Mucosa of descending colon (tissue), 3 donors: ENCODE data around the gene SLC9A9. TPM values are rescaled to one million over a fixed set of nuclear protein-coding genes. Genes with fewer than 3 reads are reported as not detected.

Experiments used
- ATAC-seq: fragments of 200-7000 bp; cut with Tn5 transposase; one replicate; pipeline ENCODE4 v1.9.1; 2020; ENCODE audit warnings: mild to moderate bottlenecking, moderate library complexity
- DNase-seq, 3 donors: peaks; one replicate each; pipeline ENCODE4 v3.0.0-alpha.2; 2020
- H3K36me3 ChIP-seq: fragments of 200-600 bp; one replicate; pipeline ENCODE4 v1.8.0; 2021; ENCODE audit warnings: low read depth, mild to moderate bottlenecking
- H3K4me1 ChIP-seq: fragments of 200-600 bp; one replicate; pipeline ENCODE4 v1.8.0; 2021; ENCODE audit warnings: low read depth, mild to moderate bottlenecking
- H3K4me3 ChIP-seq: fragments of 200-600 bp; one replicate; pipeline ENCODE4 v1.8.0; 2021; ENCODE audit warnings: mild to moderate bottlenecking
- H3K9me3 ChIP-seq: fragments of 200-600 bp; one replicate; pipeline ENCODE4 v1.8.0; 2021; ENCODE audit warnings: mild to moderate bottlenecking
- CTCF ChIP-seq: fragments of 200-600 bp; IDR thresholded peaks from one replicate; pipeline ENCODE4 v1.8.0; 2022; ENCODE audit warnings: antibody characterized with exemption, mild to moderate bottlenecking
- intact Hi-C, 2 donors: fragments of 100-400 bp; cut with DNase I in 1 of 2; cut with micrococcal nuclease in 1 of 2; formaldehyde crosslinking; loops; one replicate each; pipeline versions ENCODE4 v1.11.0 to v1.11.1; 2022; cut with DNase I, micrococcal nuclease
- total RNA-seq, 3 donors: library from RNA; stranded (reverse); fragmentation: NEBNext Ultra II Directional in 2 of 3; extraction: Animal tissue kit (Norgen Biotek cat#: 25700) in 2 of 3; gene quantifications; one replicate each; pipeline versions ENCODE4 v1.2.1 to v1.2.4, GENCODE V29; 2021 to 2023
- donor health status: DM: no; HTN: no; CAD: no; lungs with moderate emphysema.
- donor health status: DM: no; HTN: no; CAD: no.
- donor health status: DM: no; HTN: yes; CAD: no.

SLC9A9 gene
- total RNA-seq, 3 donors from 2014 or later, result 3.2 to 18.2 (median 6.8) TPM

GRCh38 chr3:143216709-143217182 lies 631.5 kb downstream of the SLC9A9 start:
- no peak for TF ChIP-seq CTCF
- intact Hi-C loops, result no loop called here

More at GRCh38 chr3:143216709-143217182, 631.5 kb downstream of the SLC9A9 start:
- Histone ChIP-seq H3K36me3 (no peaks in the 10 kb centered on the region), H3K9me3 (no peaks in the 10 kb centered on the region), H3K4me1 (no peaks in the 10 kb centered on the region), H3K4me3 (no peak overlapping the region)
- ATAC-seq (no peak), DNase-seq (no peak)

Other genes with a start within 250 kb of the SLC9A9 start
- 10 to 100 TPM; 14.2 to 30.1 (median 14.7) TPM for gene DIPK2A, start 123.4 kb upstream of the SLC9A9 start, total RNA-seq